ENCODE results near the gene NEDD1.

DNA sequence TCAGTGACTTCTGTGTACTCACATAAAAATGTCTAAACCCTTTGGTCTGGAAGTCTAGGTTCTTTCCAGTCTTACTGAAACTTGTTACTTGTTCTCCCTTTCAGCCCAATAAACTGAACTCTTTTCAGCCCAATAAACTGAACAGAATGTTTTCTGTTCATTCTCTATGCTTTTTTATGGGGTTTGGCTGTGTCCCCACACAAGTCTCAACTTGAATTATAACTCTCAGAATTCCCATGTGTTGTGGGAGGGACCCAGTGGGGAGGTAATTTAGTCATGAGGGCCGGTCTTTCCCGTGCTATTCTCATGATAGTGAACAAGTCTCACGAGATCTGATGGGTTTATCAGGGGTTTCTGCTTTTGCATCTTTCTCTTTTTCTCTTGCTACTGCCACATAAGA, 15.0 kb upstream of the NEDD1 start:
- TF ChIP-seq, protein P1, sequence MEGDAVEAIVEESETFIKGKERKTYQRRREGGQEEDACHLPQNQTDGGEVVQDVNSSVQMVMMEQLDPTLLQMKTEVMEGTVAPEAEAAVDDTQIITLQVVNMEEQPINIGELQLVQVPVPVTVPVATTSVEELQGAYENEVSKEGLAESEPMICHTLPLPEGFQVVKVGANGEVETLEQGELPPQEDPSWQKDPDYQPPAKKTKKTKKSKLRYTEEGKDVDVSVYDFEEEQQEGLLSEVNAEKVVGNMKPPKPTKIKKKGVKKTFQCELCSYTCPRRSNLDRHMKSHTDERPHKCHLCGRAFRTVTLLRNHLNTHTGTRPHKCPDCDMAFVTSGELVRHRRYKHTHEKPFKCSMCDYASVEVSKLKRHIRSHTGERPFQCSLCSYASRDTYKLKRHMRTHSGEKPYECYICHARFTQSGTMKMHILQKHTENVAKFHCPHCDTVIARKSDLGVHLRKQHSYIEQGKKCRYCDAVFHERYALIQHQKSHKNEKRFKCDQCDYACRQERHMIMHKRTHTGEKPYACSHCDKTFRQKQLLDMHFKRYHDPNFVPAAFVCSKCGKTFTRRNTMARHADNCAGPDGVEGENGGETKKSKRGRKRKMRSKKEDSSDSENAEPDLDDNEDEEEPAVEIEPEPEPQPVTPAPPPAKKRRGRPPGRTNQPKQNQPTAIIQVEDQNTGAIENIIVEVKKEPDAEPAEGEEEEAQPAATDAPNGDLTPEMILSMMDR (conservative IDR thresholded peaks at IDR 0.05; ENCODE audit: low read depth, low read length): no peak
- TF ChIP-seq EZH2 (IDR thresholded peaks at IDR 0.05; ENCODE audit: borderline replicate concordance, low read depth, low read length, poor library complexity, severe bottlenecking): no peak

All from A673 (cell line).